Endothelial cell of umbilical vein (primary cell): ENCODE results near the gene STEAP4. TPM values are rescaled to one million over a fixed set of nuclear protein-coding genes. Genes with fewer than 3 reads are reported as not detected.

ENCODE experiments used
- BruUV-seq: library from RNA; stranded (reverse); fragments of 400-500 nt; replicated peaks from 2 replicates; lab custom pipeline; 2021; lab: Mats Ljungman, UMichigan
- CTCF ChIA-PET: fragments of 300-600, 350-600 bp; sonication (Branson Sonifier 250); formaldehyde crosslinking; loops from one replicate; lab custom pipeline; 2021; ENCODE audit warnings: antibody characterized with exemption, inconsistent platforms; lab: Charles Lee
- POLR2A ChIA-PET: fragments of 300-600, 350-600 bp; sonication (Branson Sonifier 250); formaldehyde crosslinking; loops from one replicate; lab custom pipeline; 2021; ENCODE audit warnings: antibody characterized with exemption, inconsistent platforms; lab: Charles Lee
- DNase-seq: peaks from one replicate; pipeline ENCODE4 v3.0.0-alpha.2; 2011; ENCODE audit warnings: low read depth, low spot score
- FAIRE-seq: peaks from 2 replicates; lab custom pipeline; 2011; peaks lifted over from hg19 to GRCh38; lab: Jason Lieb, UNC
- H2AFZ ChIP-seq: 2 replicates; pipeline ENCODE4 v1.6.0; 2012; ENCODE audit warnings: low read depth, low read length, control low read depth, inconsistent platforms
- H3K27ac ChIP-seq: 2 replicates; pipeline ENCODE4 v1.5.1; 2011; ENCODE audit warnings: low read depth, mild to moderate bottlenecking, control low read depth, low read length, moderate library complexity; ENCODE audit not compliant: insufficient read depth
- H3K27me3 ChIP-seq, 2 experiments: 2 replicates each; pipeline versions ENCODE4 v1.6.0 to v1.6.1; 2011; ENCODE audit warnings: low read length in 2 of 2, mixed read lengths in 1 of 2; ENCODE audit not compliant: control insufficient read depth in 2 of 2, insufficient read depth in 2 of 2
- H3K36me3 ChIP-seq, 2 experiments: 2 replicates in 1 of 2; 3 replicates in 1 of 2; pipeline ENCODE4 v1.5.1; 2011; ENCODE audit warnings: low read length in 2 of 2, mild to moderate bottlenecking in 1 of 2, moderate library complexity in 1 of 2; ENCODE audit not compliant: control insufficient read depth in 2 of 2, insufficient read depth in 2 of 2; ENCODE audit errors: extremely low read depth in 1 of 2
- H3K4me1 ChIP-seq: 3 replicates; pipeline ENCODE4 v1.5.1; 2011; ENCODE audit warnings: mild to moderate bottlenecking, low read length; ENCODE audit not compliant: control insufficient read depth, insufficient read depth; ENCODE audit errors: extremely low read depth
- H3K4me2 ChIP-seq: 2 replicates; pipeline ENCODE4 v1.6.1; 2011; ENCODE audit warnings: low read length, control low read depth, mixed read lengths; ENCODE audit not compliant: insufficient read depth
- H3K4me3 ChIP-seq, 3 experiments: fragments of 200-600 bp in 1 of 3; sonication (generic), shearing (Covaris generic) in 1 of 3; replicated peaks in 1 of 3; 2 replicates each; pipeline ENCODE4 v1.5.1; 2011 to 2016; ENCODE audit warnings: control low read depth in 3 of 3, low read length in 3 of 3, mild to moderate bottlenecking in 2 of 3, inconsistent platforms in 1 of 3, low read depth in 1 of 3, moderate library complexity in 1 of 3; ENCODE audit not compliant: insufficient read depth in 1 of 3
- H3K79me2 ChIP-seq: 2 replicates; pipeline ENCODE4 v1.6.0; 2012; ENCODE audit warnings: low read length, inconsistent platforms; ENCODE audit not compliant: control insufficient read depth, insufficient read depth
- H3K9ac ChIP-seq: replicated peaks from 2 replicates; pipeline ENCODE3; 2011; ENCODE audit warnings: low read length, control low read depth; ENCODE audit not compliant: insufficient read depth; ENCODE audit errors: extremely low read depth
- H3K9me1 ChIP-seq: replicated peaks from 3 replicates; pipeline ENCODE4 v1.6.0; 2011; ENCODE audit warnings: mild to moderate bottlenecking, low read length; ENCODE audit not compliant: control insufficient read depth, insufficient read depth; ENCODE audit errors: extremely low read depth
- H3K9me3 ChIP-seq: replicated peaks from 2 replicates; pipeline ENCODE4 v1.5.1; 2012; ENCODE audit warnings: low read length, inconsistent platforms; ENCODE audit not compliant: control insufficient read depth, insufficient read depth
- H4K20me1 ChIP-seq: replicated peaks from 2 replicates; pipeline ENCODE3; 2011; ENCODE audit warnings: mild to moderate bottlenecking, low read length; ENCODE audit not compliant: control insufficient read depth, insufficient read depth; ENCODE audit errors: extremely low read depth
- CTCF ChIP-seq, 2 donors: IDR thresholded peaks; 1 replicate in 1 of 2; 2 replicates in 1 of 2; pipeline ENCODE4 v1.5.1; 2011; ENCODE audit warnings: low read length in 2 of 2, mild to moderate bottlenecking in 2 of 2, moderate library complexity in 2 of 2, control low read depth in 1 of 2, inconsistent platforms in 1 of 2, low read depth in 1 of 2; ENCODE audit not compliant: insufficient read depth in 1 of 2; ENCODE audit errors: extremely low read depth in 1 of 2
- EZH2 ChIP-seq: IDR thresholded peaks from 2 replicates; pipeline ENCODE4 v1.6.1; 2012; ENCODE audit warnings: borderline replicate concordance, low read depth, mild to moderate bottlenecking, moderate library complexity, low read length, inconsistent platforms; ENCODE audit not compliant: severe bottlenecking
- FOS ChIP-seq: IDR thresholded peaks from 2 replicates; pipeline ENCODE4 v1.6.1; 2011; ENCODE audit warnings: mild to moderate bottlenecking, low read length, moderate library complexity, borderline replicate concordance; ENCODE audit not compliant: insufficient read depth
- GATA2 ChIP-seq: IDR thresholded peaks from 2 replicates; pipeline ENCODE4 v1.7.0; 2011; ENCODE audit warnings: low read depth, mild to moderate bottlenecking, moderate library complexity, mixed read lengths, low read length; ENCODE audit not compliant: insufficient read length, insufficient read depth
- JUN ChIP-seq: IDR thresholded peaks from 2 replicates; pipeline ENCODE4 v1.6.1; 2011; ENCODE audit warnings: borderline replicate concordance, low read depth; ENCODE audit not compliant: insufficient read length, insufficient read depth
- MAX ChIP-seq: IDR thresholded peaks from 2 replicates; pipeline ENCODE4 v1.6.1; 2011; ENCODE audit not compliant: insufficient read depth, insufficient read length
- MYC ChIP-seq: IDR thresholded peaks from one replicate; pipeline ENCODE4 v1.6.1; 2011; ENCODE audit warnings: mild to moderate bottlenecking, low read depth, low read length
- POLR2A ChIP-seq: IDR thresholded peaks from 2 replicates; pipeline ENCODE4 v1.6.1; 2012; ENCODE audit warnings: low read depth, mild to moderate bottlenecking, control low read depth, low read length
- POLR2AphosphoS5 ChIP-seq: IDR thresholded peaks from 2 replicates; pipeline ENCODE4 v1.6.1; 2012; ENCODE audit warnings: low read depth, mild to moderate bottlenecking, control low read depth, low read length, moderate library complexity; ENCODE audit not compliant: insufficient read depth
- dilution Hi-C: fragments of 300-500 bp; cut with MboI; formaldehyde crosslinking; loops from one replicate; pipeline ENCODE4 v1.15.0; 2019; ENCODE audit warnings: low sequenced_read_pairs; ENCODE audit not compliant: extremely low pct_ligation_motif_present
- intact Hi-C: fragments of 100-400 bp; cut with micrococcal nuclease; formaldehyde crosslinking; loops from one replicate; pipeline ENCODE4 v1.10.0; 2022
- polyA plus RNA-seq, 4 experiments: library from polyadenylated mRNA; depleted of rRNA in 3 of 4; stranded (reverse) in 3 of 4; unstranded in 1 of 4; fragments of >200 nt; gene quantifications; 2 replicates each; pipeline versions ENCODE4 v1.2.1 to v1.2.3, GENCODE V29; 2011 to 2012; ENCODE audit warnings: missing spikeins in 1 of 4
- total RNA-seq: library from RNA; stranded (reverse); gene quantifications from 2 replicates; pipeline ENCODE4 v1.2.3, GENCODE V29; 2021

The STEAP4 gene
- total and polyA plus RNA-seq, 2 donors (not counting 3 experiments of a cell fraction or from before 2014, with no cell fraction given) = not detected

- FAIRE-seq (no peak), DNase-seq (no peak)
- H3K9me3 ChIP-seq = no peaks in the 10 kb centered on the region
- H3K27ac ChIP-seq = no peak overlapping the region
- H3K79me2 ChIP-seq = no peaks in the 10 kb centered on the region
- H3K27me3 ChIP-seq = peaks cover 13 to 15% of the 10 kb centered on the region in 2 experiments
- no peak for TF ChIP-seq CTCF (IDR thresholded peaks at IDR 0.05; ENCODE audit: extremely low read depth in 1 of 2, insufficient read depth in 1 of 2, low read depth in 1 of 2, low read length in 2 of 2)
- TF ChIP-seq JUN = no peak
- no peak for TF ChIP-seq FOS
- no peak for TF ChIP-seq MYC
- ChIA-PET POLR2A (no interaction called here), CTCF (no interaction called here)
- H3K9me1 ChIP-seq = no peaks in the 10 kb centered on the region
- H3K4me3 ChIP-seq = no peak overlapping the region
- H2AFZ ChIP-seq = no peak overlapping the region
- no peak overlapping the region for H3K4me2 ChIP-seq
- intact Hi-C loops = no loop called here
- dilution Hi-C loops = no loop called here
- no peaks in the 10 kb centered on the region for H4K20me1 ChIP-seq
- no peaks in the 10 kb centered on the region for H3K36me3 ChIP-seq
- no TSS peak for BruUV-seq
- no peaks in the 10 kb centered on the region for H3K4me1 ChIP-seq
- no peak overlapping the region for H3K9ac ChIP-seq
Observed at GRCh38 chr7:88310956-88311674, 4.4 kb upstream of the STEAP4 start.

- intact Hi-C loops = no loop called here
Observed at GRCh38 chr7:88309819-88310218, 3.1 kb upstream of the STEAP4 start.

More at GRCh38 chr7:88309819-88310218, 3.1 kb upstream of the STEAP4 start:
- dilution Hi-C loops = no loop called here
- Histone ChIP-seq H3K4me2 (no peak overlapping the region), H4K20me1 (no peaks in the 10 kb centered on the region), H3K36me3 (no peaks in the 10 kb centered on the region), H2AFZ (no peak overlapping the region), H3K4me1 (no peaks in the 10 kb centered on the region), H3K9me3 (no peaks in the 10 kb centered on the region), H3K27me3 (peaks cover 15 to 23% of the 10 kb centered on the region in 2 experiments), H3K9ac (no peak overlapping the region), H3K79me2 (no peaks in the 10 kb centered on the region), H3K9me1 (no peaks in the 10 kb centered on the region), H3K27ac (no peak overlapping the region), H3K4me3 (no peak overlapping the region)
- BruUV-seq = no TSS peak
- CTCF ChIA-PET = no interaction called here
- DNase-seq (no peak), FAIRE-seq (no peak)
- POLR2A ChIA-PET = no interaction called here
- TF ChIP-seq POLR2AphosphoS5 (no peak), EZH2 (no peak), CTCF (IDR thresholded peaks at IDR 0.05; ENCODE audit: extremely low read depth in 1 of 2, insufficient read depth in 1 of 2, low read depth in 1 of 2, low read length in 2 of 2) (no peak), MAX (no peak), FOS (no peak), GATA2 (no peak), JUN (no peak), POLR2A (no peak), MYC (no peak)
